Umbilical cord (tissue), 2 donors: ENCODE measurements around the gene BSN. TPM values are rescaled to one million over a fixed set of nuclear protein-coding genes. Genes with fewer than 3 reads are reported as not detected.

ENCODE experiments used
- DNase-seq: peaks from one replicate; pipeline ENCODE4 v3.0.0-alpha.2; 2015; ENCODE audit warnings: low spot score
- total RNA-seq: library from RNA; depleted of rRNA; stranded (reverse); fragments of >200 nt; gene quantifications from one replicate; pipeline ENCODE4 v1.2.3, GENCODE V29; 2014; ENCODE audit warnings: low replicate concordance; ENCODE audit not compliant: insufficient read depth

BSN gene
- total RNA-seq, 1 donor from 2014 or later: 0.96 TPM

DNA sequence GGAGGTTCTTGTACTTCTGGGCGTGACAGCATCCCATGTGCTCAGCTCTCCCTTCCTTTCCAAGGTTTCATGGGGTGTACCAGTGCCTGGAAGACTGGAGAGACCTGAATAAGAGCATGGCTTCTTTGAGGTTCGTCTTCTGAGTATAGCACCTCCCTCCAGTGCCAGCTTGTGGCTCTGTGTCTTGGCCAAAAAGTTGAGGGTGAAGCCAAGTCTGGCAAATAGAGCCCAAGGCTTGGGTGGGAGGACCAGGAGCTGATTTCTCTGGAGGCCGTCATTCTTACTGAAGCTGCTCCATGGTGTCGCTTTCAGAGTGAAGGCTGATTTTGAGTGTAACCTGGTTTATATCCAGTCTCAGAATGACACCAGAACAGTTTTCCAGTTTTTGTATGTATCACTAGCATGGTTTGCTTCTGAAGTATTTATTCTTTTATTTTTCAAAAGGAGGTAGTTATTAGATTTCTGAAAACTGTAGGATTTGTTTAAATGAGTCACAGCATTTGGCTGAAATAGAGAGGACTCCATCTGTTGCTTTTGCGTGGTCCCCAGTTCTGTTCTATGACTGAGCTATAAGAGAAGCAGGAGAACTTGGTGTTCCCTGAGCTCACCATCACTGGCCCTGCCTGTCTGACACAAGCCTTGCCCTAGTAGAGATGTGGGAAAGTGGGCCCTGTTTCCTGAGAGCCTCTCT is 47.2 kb downstream of the BSN start:
- no peak for DNase-seq

DNA sequence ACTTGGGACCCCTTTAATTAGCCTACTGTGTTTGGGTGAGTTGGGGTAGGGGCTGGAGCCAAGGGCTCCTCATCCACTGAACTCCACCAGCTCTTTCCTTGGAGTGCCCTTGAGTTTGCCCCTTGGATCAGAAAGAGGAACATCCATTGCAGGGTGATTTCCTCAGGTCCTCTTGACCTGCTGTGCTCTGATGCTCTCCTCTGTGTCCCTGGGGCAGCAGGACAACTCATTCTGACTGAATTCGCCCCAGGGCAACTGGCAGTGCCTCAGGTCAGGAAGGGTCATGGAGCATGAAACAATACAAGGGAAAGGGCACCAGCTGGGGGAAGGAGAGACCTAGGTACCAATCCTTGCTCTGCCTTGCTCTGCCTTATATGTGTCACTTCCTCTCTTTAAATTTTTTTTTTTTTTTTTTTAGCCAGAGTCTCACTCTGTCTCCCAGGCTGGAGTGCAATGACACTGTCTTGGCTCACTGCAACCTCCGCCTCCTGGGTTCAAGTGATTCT is 47.8 kb downstream of the BSN start:
- DNase-seq: no peak

DNA sequence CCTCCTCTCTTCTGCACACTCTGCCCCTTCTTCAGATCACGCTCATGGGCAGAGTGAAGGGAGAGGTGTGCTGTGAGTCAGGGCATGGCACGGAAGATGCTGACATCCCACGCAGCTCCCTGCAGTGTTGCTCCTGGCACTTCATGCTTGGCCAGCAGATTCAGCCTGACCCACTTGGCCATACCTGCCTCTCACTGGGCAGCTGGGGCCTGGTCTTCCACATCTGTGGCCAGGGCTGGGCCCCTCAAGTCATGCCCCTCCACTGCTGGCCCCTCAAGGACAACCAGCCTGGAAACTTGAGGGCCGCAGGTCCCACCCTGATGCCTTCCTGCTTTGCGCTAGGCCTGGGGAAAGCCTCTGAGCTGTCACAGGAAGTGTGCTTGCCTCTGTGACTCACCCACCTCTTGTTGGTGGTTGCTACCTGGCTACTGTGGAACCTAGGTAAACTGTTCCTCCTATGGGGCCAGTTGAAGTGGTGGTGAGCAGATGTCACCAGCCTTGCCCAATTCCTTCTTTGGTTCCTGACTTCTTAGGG is 48.7 kb downstream of the BSN start:
- no peak for DNase-seq

DNA sequence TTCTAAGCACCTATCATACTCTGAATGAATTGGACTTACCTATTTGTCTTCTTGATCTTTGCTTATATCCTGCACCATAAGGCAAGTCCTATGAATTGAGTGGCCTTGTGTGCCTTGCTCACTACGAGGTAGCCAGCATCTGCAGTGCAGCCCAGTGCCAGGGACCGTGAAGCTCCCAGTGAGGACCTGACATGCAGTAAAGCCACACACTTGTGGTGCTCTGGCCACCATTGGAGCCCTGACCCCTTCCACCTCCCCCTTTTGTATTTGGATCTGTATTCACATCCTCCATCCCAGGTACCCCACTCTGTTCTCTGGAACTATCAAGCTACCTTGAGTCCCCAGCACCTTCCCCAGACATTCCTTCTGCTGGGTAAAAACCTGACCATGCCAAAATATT is 52.1 kb downstream of the BSN start:
- no peak for DNase-seq

DNA sequence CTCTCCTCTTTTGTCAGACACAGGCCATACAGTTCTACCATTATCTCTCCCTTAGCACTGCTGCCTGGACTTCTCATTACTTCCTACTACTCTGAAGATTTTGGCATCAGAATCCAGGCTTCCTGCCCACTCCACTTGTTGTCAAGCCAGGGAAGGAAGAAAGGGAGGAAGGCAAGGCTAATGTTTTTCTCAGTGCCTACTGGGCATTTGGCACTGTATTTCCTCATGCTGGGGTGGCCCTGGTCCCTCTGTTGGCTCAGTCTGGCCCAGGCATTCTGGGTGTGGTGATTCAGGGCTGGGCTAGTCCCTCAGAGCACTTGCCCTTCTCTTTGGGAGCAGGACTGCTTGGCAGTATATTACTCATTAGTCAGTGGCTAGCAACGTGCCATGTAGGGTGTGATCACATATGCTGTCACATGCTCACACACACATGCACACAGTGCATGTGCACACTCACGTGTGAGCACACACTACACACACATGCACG is 52.9 kb downstream of the BSN start:
- no peak for DNase-seq

DNA sequence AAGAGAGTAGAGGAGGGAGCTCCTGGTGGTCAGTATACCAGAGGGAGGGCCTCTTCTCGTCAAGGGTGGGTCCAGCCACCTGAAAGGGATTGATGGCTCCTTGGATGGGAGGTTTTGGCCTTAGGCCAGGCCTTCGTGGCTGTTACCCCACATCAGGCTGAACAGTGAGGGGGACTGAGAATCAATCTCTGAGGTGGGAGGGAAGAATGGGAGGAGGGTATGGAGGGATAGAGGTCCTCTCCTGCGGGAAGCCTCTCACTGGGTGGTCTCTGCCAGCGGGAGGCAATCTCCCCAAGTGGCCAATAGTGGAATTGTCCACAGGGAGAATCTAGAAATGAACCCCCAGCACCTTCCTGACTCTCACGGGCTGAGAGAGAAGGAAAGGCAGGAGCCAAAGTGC is 53.5 kb downstream of the BSN start:
- DNase-seq: no peak

DNA sequence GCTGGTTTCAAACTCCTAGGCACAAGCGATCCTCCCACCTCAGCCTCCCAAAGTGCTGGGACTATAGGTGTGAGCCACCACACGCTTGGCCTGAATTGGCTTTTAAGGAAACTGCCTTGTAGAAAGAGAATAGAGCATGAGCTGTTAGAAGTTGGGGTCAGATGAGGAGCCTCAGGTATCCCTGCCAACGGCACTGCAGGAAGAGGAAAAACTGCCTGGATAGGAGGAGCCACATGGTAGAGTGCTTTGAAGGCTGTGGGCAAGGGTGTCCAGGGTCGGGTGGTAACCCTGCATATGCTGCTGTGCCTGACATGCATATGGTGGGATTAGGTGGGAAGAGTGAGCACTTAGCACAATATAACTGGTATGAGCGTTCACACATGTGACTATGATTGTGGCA is 55.0 kb downstream of the BSN start:
- DNase-seq: no peak

DNA sequence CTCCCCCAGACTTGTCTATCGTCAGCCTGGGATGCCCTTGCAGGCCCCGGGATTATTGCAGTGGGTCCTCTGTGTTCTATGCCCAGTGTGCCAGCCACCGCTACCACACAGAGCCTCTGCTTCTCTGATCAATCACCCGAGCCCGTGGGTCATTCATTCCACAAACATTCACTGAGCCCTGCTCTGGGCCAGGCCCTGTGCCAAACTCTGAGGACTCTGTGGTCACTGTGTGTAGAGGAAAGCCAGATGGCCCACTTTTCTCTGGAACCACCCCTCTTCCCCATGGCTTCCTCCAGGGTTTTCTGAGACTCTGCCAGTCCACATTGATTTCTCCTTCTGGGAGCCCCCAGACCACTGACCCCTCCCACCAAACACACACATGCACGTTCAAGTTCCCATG is 55.5 kb downstream of the BSN start:
- no peak for DNase-seq

DNA sequence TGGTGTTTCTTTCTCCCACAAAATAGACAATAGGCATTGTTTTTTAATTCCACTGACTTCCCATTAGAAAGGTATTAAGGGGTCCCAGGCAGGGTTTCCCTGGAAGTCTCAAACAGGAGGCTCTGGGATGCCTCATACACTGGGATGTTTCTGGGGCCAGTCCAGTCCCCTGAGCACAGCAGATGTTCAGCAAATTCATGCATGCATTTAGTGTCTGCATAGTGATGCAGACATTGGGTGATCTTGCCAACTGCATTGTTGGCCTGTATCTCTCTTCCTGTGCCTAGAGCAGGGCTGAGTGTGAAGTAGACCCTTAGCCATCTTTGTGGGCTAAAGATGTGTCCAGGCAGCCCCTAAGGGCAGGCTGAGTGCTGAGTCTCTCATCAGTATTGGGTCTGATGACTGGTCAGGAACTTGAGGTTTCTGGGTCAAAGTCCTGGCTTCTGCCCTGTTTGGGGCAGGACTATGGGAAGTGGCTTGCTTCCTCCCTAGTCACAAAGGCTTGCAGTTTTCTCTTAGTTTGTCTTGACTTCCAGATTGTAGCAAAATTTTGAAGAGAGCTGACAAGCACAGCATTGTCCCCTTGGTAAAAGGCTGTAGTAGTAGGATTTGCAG is 56.5 kb downstream of the BSN start:
- no peak for DNase-seq

DNA sequence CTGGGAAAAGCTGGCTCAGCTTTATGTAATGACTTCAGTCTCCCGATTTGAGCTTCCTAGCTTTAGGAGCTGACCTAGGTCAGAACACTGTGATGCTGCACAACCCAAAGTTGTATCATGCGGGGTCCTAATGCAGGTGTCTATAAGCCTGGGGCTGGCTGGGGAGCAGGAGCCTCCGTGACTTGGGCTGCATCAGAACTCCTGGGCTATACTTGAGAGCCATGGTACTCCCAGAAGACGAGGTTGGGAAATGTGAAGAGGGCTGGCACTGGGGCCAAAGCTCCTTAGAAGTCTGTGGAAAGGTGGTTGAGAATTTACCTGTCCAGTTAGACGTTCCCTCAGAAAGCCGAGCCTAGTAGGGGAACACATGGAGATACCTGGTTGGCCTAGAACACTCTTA is 57.0 kb downstream of the BSN start:
- no peak for DNase-seq

DNA sequence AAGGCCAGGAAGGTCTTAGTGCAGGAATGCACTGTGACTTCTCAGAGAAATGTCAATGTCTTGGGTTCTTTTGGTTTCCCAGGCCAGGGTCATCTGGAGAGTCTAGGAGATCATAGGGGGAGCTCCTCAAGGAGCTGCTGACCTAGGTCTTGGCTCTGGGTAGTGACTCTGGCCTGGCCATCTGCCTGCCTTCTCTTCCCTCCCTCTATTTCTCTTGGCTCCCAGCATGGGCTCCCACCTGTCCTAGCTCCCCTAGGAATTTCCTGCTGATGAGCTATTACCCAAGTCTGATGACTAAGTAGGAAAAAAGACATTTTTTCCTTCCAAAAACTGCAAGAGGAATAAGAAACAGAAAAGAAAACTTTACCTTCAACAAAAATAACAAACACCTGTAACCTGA is 57.4 kb downstream of the BSN start:
- no peak for DNase-seq

DNA sequence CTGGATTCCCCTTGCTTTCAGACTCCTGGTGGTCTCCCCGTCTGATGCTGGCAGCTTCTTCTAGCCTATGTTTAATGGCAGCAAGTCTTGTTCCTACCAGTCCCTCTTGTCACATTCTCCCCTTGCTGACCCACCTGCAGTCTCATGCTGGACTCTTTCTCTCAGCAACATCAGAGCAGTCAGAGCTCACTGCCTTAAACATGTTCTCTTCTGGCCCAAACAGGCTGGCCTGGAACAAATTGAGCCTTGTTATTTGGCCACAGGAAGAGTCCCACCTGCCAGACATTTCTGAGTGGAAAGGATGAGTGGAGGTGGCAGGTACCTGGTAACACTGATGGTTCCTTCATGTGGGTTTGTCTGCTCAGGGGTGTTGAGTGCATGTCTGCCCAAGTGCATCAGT is 60.7 kb downstream of the BSN start:
- no peak for DNase-seq

DNA sequence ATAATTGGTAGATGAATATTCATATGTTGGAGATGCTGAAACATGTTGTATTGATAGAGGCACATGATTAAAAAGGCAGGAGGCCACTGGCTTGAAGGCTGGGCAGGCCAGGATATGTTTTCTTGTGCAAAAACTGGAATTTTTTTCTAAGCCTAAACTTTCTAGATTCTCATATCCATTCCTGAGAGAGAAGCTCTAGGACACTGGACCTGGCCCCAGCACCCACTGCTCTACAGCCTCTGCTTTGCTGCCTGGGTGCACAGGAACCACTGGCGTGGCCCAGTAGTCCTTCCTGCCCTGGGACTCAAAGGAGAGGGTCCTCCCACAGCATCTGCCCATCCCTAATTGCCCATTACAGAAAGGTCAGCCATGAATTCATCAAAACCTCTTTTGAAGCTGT is 61.8 kb downstream of the BSN start:
- no peak for DNase-seq

DNA sequence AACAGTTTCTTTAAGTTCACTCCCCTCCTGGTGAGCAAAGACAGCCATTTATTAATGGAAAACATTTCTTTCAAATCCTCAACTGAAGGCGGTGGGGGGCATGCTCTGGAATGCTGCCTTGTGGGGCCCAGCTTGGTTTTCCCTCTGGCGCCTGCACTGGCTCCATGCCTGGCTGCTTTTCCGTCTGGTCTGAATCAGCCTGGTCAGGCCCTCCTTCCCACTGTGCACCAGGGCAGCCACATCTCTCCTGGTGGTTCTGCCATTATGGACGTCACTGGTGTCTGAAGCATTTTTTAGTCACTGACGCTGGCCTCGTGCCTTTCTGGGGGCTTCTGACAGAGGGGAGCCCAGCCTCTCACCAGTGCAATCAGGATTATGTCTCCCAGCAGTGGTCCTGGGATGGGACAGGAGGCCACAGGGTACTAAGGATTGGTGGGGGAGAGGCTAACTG is 62.2 kb downstream of the BSN start:
- DNase-seq: peak; percentile 88

DNA sequence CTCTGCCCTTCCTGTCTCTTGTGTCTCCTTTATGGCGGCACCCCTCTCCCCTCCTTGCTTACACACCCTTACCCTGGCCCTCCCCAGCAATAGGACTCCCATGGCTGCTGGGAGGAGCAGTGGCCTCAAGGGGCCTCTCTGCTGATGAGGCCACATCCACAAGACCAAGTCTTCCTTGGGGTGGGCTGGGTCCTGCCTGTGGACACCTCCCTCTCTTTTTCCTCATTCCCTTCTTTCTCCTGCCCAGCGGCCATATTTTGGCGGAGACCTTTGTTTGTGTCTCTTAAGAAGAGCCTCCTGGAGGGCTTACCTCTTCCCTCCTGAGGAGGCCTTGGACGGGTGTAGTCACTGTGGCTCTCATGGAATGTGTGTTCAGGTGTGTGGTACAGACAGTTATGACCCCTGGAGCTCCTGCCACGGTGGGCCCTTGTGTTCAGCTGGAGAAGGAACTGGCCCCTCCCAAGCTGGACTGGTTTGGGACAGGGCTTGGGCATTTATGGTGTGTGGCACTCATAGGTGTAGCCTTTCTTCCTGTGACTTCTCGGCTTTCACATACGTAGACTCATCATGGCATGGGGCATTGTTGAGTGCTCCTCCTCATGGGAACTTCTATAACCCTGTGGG is 63.2 kb downstream of the BSN start:
- no peak for DNase-seq

DNA sequence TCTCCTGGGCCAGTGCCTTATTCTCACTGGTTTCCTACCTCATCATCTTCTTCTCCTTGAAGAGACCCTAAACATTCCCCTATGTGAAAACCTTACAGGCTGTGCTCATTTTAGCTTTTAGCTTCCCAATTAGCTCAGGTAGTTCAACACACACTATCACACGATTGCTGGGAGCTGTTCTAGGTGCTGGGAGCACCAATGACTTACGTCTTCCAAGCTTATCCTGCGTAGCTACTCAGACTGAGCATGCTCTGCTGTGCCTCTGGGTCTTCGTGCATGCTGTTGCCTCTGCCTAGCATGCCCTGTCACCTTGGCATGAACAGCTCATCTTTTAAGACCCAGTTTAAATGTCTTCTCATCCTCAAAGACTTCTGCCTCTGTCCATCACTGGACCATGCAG is 64.1 kb downstream of the BSN start:
- DNase-seq: no peak

DNA sequence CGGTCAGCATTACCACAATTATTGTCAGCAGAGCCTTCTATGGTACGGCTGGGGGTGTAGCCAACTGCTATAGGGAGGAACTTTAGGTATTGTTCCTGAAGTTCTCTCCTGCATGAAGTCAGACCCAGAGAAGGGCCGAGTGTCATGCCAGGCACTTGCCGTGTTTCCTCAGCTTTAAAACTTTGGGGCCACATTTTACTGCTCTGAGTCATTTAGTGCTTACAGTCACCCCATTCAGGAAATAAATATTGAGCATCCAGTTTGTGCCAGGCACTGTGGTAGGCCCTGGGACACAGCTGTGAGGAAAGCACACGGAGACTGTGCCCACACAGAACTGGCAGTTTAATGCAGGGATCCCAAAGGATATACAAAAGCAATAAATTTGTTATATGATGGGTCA is 65.4 kb downstream of the BSN start:
- no peak for DNase-seq

DNA sequence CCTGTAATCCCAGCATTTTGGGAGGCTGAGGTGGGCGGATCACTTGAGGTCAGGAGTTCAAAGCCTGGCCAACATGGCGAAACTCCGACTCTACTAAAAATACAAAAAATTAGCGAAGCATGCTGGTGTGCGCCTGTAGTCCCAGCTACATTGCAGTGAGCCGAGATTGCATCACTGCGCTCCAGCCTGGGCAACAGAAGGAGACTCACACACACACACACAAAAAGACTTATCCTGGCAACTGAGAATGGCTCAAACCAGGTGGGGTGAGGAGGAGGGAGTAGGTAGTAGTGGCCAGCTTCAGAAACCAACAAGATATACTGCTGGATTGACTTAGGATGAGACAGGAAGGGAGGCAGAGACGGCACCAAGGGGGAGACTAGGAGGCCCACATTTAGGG is 66.5 kb downstream of the BSN start:
- no peak for DNase-seq

DNA sequence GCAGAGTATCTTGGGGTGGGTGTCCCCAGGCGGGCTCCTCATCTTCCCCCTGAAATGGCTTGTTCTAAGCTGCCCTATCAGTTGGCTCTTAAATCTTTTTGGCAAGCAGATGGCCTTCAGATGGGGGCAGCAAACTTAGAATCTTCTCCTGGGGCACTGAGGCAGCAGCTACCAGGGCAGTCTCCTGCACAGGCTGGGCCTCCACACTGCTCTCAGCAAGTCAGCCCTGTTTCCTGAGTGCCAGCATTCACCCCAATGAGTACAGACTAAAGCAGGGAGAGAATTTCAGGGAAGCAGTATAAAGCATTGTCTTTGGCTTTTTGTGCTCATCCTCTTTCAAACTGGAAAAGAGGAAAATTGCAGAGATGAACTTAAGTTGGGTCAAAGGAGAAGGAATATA is 68.8 kb downstream of the BSN start:
- no peak for DNase-seq

DNA sequence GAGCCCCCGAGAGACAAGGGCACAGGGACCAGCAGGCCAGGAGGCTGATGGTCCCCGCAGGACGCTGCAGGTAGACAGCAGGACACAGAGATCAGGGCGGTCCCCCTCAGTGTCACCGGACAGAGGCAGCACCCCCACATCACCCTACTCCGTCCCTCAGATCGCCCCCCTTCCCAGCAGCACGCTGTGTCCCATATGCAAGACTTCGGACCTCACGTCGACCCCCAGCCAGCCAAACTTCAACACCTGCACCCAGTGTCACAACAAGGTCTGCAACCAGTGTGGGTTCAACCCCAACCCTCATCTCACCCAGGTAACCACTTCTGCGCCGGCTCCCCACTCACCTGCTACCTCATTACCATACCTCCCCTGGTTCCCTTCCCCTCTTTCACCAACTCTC is 70.8 kb downstream of the BSN start:
- DNase-seq: no peak

DNA sequence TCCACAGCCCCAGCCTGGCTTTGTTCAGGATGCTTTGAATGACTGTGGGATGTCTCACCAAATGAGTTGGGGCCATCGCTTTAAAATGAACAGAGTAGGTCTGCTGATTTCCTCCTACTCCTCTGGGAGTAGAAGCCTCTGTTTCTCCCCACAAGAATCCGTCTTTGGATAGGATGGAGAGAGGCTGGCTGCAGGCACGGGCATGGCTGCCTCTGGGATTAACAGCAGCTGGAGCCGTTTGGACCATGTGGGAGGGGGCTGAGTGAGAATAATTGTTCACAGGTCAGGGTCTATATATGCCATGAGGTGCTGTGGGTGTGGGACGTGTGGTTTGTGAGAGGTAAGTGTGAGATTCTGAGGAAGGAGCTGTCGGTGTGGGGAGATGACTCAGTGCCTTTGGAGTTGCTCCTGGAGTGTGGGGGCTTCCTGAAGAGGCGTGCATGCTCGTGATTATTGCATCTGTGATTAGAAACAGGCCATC is 71.9 kb downstream of the BSN start:
- no peak for DNase-seq

DNA sequence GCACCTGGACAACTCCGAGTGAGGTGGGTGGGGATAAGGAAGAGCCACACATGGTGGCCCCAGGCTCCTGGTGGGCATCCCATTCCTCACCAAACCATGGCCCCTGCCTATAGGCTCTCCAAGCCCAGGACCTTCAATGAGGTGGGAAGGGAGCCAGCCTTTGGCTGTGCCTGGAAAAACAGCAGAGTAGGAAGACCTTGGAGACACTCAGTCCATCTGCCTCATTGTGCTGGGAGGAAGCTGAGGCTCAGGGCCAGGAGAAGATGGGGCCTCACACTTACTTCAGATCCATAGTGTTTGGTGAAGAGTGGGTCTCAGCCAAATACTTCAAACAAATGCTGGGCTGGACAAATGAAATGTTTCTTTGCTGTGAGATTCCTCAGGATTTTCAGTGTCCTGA is 72.5 kb downstream of the BSN start:
- no peak for DNase-seq

DNA sequence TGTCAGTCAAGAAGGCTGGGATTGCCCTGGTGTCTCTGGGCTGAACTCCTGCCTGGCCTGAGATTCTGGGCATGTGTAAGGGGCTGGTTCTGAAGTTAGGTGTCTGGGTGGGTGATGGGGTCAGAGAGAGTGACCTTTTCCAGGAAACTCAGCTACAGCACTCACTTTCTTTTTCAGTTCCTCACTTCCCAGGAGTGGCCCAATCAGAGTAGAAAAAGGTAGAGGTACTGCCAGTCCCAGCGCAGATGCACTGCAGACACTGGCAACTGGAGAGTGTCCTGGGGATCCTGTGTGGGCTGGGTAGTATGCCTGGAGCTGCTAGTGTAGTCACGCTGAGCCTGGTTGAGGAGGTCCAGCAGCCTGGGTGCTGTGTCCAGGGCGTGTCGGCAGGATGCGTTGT is 73.4 kb downstream of the BSN start:
- DNase-seq: no peak
